ENCODE data around the gene TMEM131L.

- TF ChIP-seq CTCF (IDR thresholded peaks at IDR 0.05) (no peak), POLR2A (IDR thresholded peaks at IDR 0.05) (no peak)
These were observed 218.2 kb downstream of the TMEM131L start, which contains the start of gene TLR2 for GRCh38 chr4:153684182-153684970.

All from adrenal gland (tissue), 5 donors.